GM21423 (cell line): ENCODE results near the gene GNB1L.
"Not testable (repeated sequence)": the region's sequence is repeated elsewhere in the genome, so short reads cannot be mapped to it uniquely, and the experiment has no call there.

ENCODE experiments used
- ATAC-seq: cut with Tn5 transposase; IDR thresholded peaks from one replicate; pipeline ENCODE4 v1.9.1; 2021; ENCODE audit warnings: mild to moderate bottlenecking, moderate library complexity; ENCODE audit not compliant: unreplicated experiment

The GNB1L gene

DNA sequence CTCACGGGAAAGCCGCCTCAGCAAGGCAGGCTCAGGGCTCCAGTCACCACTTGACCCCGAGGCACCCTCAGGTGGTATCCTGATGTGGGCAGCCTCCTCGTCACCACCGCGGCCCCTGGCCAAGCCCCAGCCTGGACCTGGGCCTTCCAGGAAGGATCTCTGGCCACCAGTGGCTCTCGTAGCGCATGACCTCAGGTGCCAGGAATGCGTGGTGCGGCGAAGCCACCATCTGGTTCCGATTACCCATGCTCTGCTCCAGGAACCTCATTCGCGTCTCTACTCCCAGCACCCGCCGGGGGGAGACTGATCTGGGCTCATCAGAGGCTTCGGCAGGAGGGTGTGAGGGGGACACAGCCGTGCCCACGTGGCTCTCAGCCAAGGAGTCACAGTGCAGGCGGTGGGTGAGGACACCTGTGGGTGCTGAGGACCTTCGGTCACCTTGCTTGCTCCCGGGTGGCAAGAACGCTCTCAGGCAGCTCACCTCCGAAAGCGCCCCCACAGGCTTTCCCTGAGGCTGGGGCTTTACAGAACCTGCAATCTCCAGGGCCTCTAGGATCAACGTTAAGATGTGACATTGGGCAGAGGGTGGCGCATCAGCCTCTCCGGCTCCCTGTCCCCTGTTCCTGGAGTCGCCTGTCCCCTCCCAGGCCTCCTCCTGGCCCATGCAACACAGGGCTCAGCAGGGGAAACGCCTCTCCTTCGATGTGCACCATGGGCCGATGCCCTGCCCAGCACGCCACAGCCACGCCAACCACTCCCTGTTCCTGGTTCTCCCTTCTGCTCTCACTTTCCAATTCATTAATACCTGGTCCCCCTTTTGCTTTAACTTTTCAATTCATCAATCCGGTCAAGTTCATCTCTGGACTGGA lies 55.1 kb downstream of the GNB1L start:
- no peak for ATAC-seq

- ATAC-seq = no peak
These were observed 55.8 kb downstream of the GNB1L start for GRCh38 chr22:19798891-19799293.

GRCh38 chr22:19798003-19798665 lies 56.5 kb downstream of the GNB1L start:
- ATAC-seq = no peak

GRCh38 chr22:19797086-19798002 lies 57.3 kb downstream of the GNB1L start:
- ATAC-seq = no peak

- ATAC-seq = no peak
These were observed 58.5 kb downstream of the GNB1L start for GRCh38 chr22:19796160-19796559.

DNA sequence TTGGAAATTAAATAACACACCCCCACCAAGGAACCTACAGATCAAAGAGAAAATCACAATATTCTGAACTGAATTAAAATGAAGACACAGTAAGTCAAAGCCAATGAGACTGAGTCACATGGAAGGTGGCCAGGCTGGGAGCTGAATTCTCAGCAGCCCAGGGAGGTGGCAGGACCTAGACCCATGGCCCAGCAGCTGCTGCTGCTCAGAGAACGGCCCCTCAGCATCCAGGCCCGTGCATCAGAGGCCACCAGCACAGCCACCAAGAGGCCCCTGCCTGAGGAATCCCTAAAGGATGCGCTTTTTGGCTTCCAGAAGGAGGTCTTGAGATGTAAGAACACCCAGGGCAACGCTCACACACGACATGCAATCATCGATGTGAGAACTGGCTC lies 59.1 kb downstream of the GNB1L start:
- no peak for ATAC-seq

DNA sequence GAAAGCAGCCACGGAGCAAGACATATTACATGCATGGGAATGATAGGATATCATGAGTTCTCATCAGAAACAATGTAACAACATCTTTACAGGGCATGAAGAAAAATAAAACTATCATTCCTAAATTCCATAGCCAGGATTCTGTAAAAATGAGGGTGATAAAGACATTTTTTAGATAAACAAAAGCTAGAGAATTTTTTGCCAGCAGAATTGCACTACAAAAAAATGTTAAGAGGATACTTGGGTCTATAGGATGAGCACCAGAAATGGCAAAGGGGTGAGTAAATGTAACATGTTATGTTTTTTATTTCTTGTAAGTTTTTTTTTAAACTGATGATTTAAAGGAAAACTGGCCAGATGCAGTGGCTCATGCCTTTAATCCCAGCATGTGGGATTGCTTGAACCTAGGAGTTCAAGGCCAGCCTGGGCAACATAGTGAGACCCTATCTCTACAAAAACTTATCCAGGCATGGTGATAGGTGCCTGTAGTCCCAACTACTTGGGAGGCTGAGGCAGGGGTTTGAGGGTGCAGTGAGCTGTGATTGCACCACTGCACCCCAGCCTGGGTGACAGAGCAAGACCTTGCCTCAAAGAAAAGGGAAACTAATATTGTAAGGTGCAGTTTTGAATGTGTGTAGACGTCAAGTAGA lies 60.9 kb downstream of the GNB1L start:
- ATAC-seq = no peak

DNA sequence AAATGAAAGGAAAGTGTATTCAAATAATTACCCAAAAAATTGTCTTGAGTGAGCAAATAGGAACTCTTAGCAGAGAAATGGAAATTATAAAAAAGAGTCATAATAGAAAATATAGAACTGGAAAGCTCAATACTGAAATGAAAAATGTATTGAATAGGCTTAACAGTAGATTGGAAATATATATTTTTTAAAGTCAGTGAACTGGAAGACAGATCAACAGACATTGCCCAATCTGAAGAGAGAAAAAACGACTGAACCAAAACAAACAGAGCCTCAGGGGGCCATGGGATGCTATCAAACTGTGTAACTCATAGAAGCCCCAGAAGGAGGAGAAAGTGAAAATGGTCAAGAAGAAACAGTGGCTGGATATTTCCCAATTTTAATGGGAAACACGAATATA lies 61.5 kb downstream of the GNB1L start:
- no peak for ATAC-seq

DNA sequence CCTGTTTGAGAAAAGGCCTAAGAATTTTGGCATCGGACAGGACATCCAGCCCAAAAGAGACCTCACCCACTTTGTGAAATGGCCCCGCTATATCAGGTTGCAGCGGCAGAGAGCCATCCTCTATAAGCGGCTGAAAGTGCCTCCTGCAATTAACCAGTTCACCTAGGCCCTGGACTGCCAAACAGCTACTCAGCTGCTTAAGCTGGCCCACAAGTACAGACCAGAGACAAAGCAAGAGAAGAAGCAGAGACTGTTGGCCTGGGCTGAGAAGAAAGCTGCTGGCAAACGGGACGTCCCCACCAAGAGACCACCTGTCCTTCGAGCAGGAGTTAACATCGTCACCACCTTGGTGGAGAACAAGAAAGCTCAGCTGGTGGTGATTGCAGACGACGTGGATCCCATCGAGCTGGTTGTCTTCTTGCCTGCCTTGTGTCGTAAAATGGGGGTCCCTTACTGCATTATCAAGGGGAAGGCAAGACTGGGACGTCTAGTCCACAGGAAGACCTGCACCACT lies 62.2 kb downstream of the GNB1L start:
- ATAC-seq = not testable (repeated sequence)

DNA sequence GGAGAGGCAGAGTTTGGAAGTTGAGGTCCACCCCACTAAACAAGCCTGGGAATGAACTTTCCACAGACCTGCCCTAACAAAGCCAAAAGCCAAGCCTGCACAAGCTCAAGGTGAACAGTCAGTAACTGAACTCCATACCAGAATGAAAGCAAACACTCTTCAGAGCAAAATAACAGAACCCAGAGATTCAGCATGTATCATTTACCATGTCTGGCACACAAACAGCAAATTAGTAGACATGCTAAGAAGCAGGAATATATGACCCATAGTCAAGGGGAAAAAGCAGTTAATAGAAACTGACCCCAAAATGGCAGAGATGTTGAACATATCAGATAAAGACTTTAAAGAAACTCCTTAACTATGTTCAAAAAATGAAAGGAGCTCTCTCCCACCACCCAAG lies 62.8 kb downstream of the GNB1L start:
- no peak for ATAC-seq

DNA sequence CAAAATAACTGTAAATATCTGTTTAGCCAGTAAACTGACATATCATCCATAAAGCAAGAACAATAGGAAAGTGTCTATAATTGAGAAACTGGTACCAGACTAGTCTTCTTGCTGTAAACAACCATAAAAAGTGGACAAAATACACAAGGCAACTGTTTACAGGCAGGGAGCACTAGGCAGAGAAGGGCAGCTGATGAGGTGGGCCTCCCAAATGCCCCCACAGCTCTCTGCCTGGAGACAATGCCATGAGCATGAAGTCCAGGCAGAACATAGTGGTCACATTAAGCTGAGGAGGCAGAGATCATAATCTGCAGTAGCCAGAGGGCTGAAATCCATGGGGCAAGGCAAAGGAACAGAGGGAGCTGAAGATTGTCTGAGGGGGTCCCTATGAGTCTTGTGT lies 63.4 kb downstream of the GNB1L start:
- no peak for ATAC-seq

- ATAC-seq = no peak
These were observed 64.8 kb downstream of the GNB1L start for GRCh38 chr22:19789828-19790227.

GRCh38 chr22:19789406-19789805 lies 65.3 kb downstream of the GNB1L start:
- no peak for ATAC-seq

DNA sequence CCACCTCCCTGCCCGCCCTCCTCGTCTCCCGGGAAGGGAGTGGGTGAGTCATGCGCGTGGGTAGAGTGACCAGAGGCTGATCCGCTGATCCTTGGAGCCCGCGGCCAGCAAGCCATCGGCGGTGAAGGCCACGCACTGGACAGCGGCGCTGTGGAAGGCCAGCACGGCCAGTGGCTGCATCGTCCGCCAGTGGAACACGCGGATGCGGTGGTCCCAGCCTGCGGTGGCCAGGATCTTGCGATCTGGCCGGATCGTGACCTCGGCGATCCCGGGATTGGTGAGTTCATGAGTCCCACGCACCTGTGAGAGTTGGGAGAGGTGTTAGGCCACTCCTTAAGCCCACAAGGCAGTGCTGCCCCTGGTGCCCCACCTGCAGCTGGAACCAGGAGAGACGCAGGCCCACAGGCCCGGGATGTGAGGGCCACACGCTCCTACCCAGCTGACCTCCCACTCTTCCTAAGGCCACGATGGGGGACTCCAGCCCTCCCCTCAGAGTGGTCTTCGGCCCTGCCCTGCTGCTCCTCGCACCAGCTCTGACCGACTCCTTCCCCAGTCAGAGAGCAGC lies 65.9 kb downstream of the GNB1L start:
- ATAC-seq = no peak

GRCh38 chr22:19787849-19788141 lies 66.9 kb downstream of the GNB1L start:
- no peak for ATAC-seq

- no peak for ATAC-seq
These were observed 67.5 kb downstream of the GNB1L start for GRCh38 chr22:19786959-19787848.

GRCh38 chr22:19786264-19786585 lies 68.4 kb downstream of the GNB1L start:
- no peak for ATAC-seq

- no peak for ATAC-seq
These were observed 69.0 kb downstream of the GNB1L start for GRCh38 chr22:19785461-19786263.
